Large intestine (tissue), 3 donors: ENCODE data around the gene OXSR1. TPM values are rescaled to one million over a fixed set of nuclear protein-coding genes. Genes with fewer than 3 reads are reported as not detected.

Experiments
- DNase-seq, 2 donors: peaks; one replicate each; pipeline versions ENCODE4 v3.0.0 to v3.0.0-alpha.2; 2013
- H3K27ac ChIP-seq: one replicate; pipeline ENCODE4 v1.5.1; 2013; ENCODE audit warnings: low read length
- H3K27me3 ChIP-seq: 2 replicates; pipeline ENCODE4 v1.6.1; 2013; ENCODE audit warnings: low read length; ENCODE audit not compliant: control insufficient read depth, insufficient read depth
- H3K36me3 ChIP-seq: 2 replicates; pipeline ENCODE4 v1.6.1; 2013; ENCODE audit warnings: low read length; ENCODE audit not compliant: control insufficient read depth, insufficient read depth
- H3K4me1 ChIP-seq: one replicate; pipeline ENCODE4 v1.6.1; 2013; ENCODE audit warnings: low read length; ENCODE audit not compliant: control insufficient read depth, insufficient read depth
- H3K4me3 ChIP-seq: one replicate; pipeline ENCODE4 v1.5.1; 2013; ENCODE audit warnings: low read length
- H3K9me3 ChIP-seq: one replicate; pipeline ENCODE4 v1.6.1; 2013; ENCODE audit warnings: mild to moderate bottlenecking, low read depth, low read length, moderate library complexity; ENCODE audit not compliant: control insufficient read depth
- WGBS: methylation state at CpG from one replicate; pipeline ENCODE4 v1.1.5; 2013; ENCODE audit warnings: low lambda C conversion rate; ENCODE audit not compliant: insufficient coverage; 5-methylcytosine and 5-hydroxymethylcytosine counted together
- polyA plus RNA-seq: library from polyadenylated mRNA; unstranded; fragments of 120-200 nt; gene quantifications from one replicate; pipeline ENCODE4 v1.2.1, GENCODE V29; 2013

Gene OXSR1
- polyA plus RNA-seq, 1 donor: 30.4 TPM

DNA sequence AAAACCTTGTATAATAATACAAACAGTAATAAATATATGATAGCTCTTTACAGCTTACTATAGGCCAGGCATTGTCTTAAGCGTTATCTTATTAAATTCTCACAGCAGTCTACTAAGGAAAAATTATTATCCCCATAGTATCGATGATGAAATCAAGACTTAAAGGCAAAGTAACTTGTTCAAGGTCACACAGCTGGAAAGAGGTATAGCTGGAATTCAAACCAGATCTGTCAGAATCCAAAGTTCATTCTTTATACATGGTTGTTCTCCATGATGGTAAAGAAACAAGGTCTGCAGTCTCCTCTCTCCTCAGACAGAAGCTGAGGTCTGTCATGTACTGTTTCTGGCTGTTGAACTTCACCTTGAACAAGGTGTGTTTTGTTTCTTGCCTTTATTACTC is 84.9 kb downstream of the OXSR1 start:
- H3K9me3 ChIP-seq: no peaks in the 10 kb centered on the region
- H3K4me1 ChIP-seq: no peaks in the 10 kb centered on the region
- H3K27ac ChIP-seq: peak overlapping the region; percentile 12
- H3K36me3 ChIP-seq: peaks cover 74% of the 10 kb centered on the region
- H3K27me3 ChIP-seq: no peaks in the 10 kb centered on the region
- no CpG with 5 or more reads among the region's 2 CpGs for WGBS
- H3K4me3 ChIP-seq: no peak overlapping the region
- peak in 1 of 2 donors; percentile 32 for DNase-seq

DNA sequence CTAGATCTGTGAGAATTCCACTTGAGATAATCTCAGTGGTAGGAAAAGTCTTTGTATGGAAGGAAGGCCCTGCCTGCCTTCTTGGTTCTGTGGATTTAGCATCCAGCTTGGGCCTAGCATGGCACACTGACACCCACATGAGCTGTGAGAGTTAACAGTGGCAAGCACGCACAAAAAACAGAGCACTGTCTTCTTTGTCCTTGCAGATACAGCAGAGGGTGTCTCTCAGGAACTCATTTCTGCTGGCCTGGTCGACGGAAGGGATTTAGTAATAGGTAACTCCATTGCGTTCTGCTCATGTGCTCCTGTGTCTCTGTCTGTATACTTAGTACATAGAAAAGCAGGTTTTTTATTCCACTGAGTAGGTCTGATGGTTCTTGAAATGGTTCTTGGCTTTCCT is 85.9 kb downstream of the OXSR1 start:
- no peak for DNase-seq
- Histone ChIP-seq H3K9me3 (no peaks in the 10 kb centered on the region), H3K27ac (no peak overlapping the region), H3K4me1 (no peaks in the 10 kb centered on the region), H3K36me3 (peaks cover 71% of the 10 kb centered on the region), H3K27me3 (no peaks in the 10 kb centered on the region), H3K4me3 (no peak overlapping the region)
- whole genome bisulfite sequencing: no CpG with 5 or more reads among the region's 4 CpGs

DNA sequence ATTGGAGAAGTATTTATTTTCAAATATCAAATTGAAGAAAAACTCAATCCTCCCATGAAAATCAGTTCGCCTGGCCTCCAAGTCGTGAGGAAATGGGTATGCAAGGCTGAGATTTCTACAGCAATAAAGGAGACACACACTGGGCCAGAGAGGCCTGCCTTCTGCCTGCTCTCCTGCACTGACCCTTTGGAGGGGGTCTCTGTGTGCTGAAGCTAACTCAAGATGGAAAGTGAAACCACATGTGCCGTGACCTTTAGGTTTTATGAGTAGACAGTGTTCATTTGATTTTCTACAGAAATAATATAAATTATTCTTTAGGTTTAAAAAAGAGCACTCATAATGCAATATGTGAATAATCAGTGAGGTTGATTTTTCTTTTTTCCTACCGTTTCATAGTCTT is 88.4 kb downstream of the OXSR1 start:
- H3K36me3 ChIP-seq: peaks cover 52% of the 10 kb centered on the region
- no peaks in the 10 kb centered on the region for H3K9me3 ChIP-seq
- WGBS: 88% methylated on average over 1 of the region's 4 CpGs
- H3K4me1 ChIP-seq: no peaks in the 10 kb centered on the region
- H3K4me3 ChIP-seq: no peak overlapping the region
- no peaks in the 10 kb centered on the region for H3K27me3 ChIP-seq
- H3K27ac ChIP-seq: no peak overlapping the region
- no peak for DNase-seq

DNA sequence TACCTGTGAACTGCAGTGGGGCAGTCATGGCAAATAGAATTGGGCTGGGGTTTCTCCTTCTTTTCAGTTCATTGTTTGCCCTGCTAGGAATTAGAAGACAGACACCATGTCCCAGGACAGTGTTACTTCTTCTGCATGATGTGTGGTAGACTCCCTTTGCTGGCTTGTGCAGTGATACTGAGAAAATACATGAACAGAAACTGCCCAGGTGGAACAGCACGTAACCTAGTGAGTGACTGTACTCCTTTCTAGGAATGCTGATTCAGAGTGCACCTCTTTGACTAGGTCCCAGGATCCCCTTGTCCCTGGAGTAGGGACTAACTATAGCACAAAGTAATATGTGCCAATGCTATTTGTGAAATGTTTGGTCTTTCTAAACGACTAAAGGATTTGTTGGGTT is 89.5 kb downstream of the OXSR1 start:
- Histone ChIP-seq H3K27me3 (no peaks in the 10 kb centered on the region), H3K36me3 (peaks cover 46% of the 10 kb centered on the region), H3K9me3 (no peaks in the 10 kb centered on the region), H3K27ac (no peak overlapping the region), H3K4me3 (no peak overlapping the region), H3K4me1 (no peaks in the 10 kb centered on the region)
- no peak for DNase-seq
- WGBS: 100% methylated on average over 1 of the region's 2 CpGs

DNA sequence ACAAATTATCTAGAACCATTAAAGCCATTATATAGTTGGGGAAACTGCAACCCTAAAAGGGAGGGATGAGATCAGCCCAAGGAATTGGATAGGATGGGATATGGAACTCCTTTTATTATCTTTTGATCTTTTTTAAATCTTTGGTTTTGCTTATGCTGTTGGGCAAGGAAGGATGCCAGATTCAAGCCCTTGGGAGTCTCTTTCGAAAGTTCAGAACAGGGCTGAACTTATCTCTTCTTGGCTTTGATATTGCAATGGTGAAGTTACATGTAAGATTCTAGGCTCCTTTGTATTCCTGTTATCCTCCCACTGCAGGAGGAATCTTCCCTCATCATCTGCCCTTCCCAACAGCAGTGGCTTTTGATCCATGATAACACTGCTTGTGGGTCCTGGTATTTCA is 90.3 kb downstream of the OXSR1 start:
- WGBS: no CpG with 5 or more reads among the region's 1 CpG
- H3K4me3 ChIP-seq: no peak overlapping the region
- peaks cover 43% of the 10 kb centered on the region for H3K36me3 ChIP-seq
- H3K9me3 ChIP-seq: no peaks in the 10 kb centered on the region
- no peak for DNase-seq
- no peaks in the 10 kb centered on the region for H3K27me3 ChIP-seq
- H3K27ac ChIP-seq: no peak overlapping the region
- H3K4me1 ChIP-seq: no peaks in the 10 kb centered on the region

- no CpG with 5 or more reads among the region's 1 CpG for WGBS
- no peaks in the 10 kb centered on the region for H3K4me1 ChIP-seq
- no peaks in the 10 kb centered on the region for H3K27me3 ChIP-seq
- no peak overlapping the region for H3K27ac ChIP-seq
- H3K9me3 ChIP-seq: no peaks in the 10 kb centered on the region
- no peak overlapping the region for H3K4me3 ChIP-seq
- peaks cover 27% of the 10 kb centered on the region for H3K36me3 ChIP-seq
- DNase-seq: no peak
Measured at GRCh38 chr3:38257583-38257982, 92.2 kb downstream of the OXSR1 start.

GRCh38 chr3:38260474-38260873 is 95.1 kb downstream of the OXSR1 start:
- H3K9me3 ChIP-seq: no peaks in the 10 kb centered on the region
- H3K4me3 ChIP-seq: no peak overlapping the region
- no peaks in the 10 kb centered on the region for H3K27me3 ChIP-seq
- H3K27ac ChIP-seq: no peak overlapping the region
- peak in 1 of 2 donors; percentile 28 for DNase-seq
- H3K4me1 ChIP-seq: no peaks in the 10 kb centered on the region
- peaks cover 2% of the 10 kb centered on the region for H3K36me3 ChIP-seq
- no CpG with 5 or more reads among the region's 2 CpGs for WGBS

- peaks cover 2% of the 10 kb centered on the region for H3K36me3 ChIP-seq
- H3K9me3 ChIP-seq: no peaks in the 10 kb centered on the region
- no peaks in the 10 kb centered on the region for H3K4me1 ChIP-seq
- H3K27ac ChIP-seq: no peak overlapping the region
- H3K4me3 ChIP-seq: no peak overlapping the region
- DNase-seq: peak in 1 of 2 donors; percentile 11
- H3K27me3 ChIP-seq: no peaks in the 10 kb centered on the region
- WGBS: no CpG with 5 or more reads among the region's 1 CpG
Measured at GRCh38 chr3:38264353-38264771, 99.0 kb downstream of the OXSR1 start.

DNA sequence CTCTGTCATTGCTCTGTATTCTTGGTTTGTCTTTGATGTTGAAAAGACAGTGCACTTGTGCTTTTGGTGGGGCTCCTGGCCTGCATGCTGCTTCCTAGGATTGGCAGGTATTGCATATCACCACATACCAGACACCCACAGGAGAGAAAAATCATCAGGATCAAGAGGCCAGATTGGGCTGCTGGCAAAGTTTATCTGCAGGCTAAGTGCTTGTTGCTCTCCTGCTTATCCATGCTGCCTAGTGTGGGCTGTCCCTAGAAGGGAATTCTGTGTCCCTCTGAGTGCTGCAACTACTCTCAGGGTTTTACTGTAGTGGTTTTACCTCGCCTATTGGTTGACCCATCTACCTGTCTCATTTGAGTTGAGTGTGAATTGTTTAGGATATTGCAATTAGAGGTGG is 99.4 kb downstream of the OXSR1 start:
- Histone ChIP-seq H3K27ac (no peak overlapping the region), H3K9me3 (no peaks in the 10 kb centered on the region)

DNA sequence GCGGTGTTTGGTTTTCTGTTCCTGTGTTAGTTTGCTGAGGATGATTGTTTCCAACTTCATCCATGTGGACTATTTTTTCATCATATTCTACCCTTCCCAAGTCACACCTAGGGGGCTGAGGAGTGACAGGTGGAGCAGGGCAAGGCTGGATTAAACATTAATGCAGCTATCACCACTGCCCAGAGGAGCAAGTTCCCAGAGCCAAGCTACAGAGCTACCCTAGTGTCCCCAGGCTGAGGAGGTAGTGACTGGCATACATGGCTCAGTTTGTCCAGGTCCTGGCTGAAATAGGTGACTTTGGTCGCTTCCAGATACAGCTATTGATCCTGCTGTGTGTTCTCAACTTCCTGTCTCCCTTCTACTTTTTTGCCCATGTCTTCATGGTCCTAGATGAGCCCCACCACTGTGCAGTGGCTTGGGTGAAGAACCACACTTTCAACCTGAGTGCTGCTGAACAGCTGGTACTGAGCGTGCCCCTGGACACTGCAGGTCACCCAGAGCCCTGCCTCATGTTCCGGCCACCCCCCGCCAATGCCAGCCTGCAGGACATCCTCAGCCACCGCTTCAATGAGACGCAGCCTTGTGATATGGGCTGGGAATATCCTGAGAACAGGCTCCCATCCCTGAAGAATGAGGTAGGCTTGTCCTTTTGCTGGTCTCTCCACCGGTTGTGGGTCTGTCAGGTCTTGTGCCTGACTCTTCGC is 100.4 kb downstream of the OXSR1 start, which contains the start of gene SLC22A13:
SLC22A13 (plus strand) TSS at position 209 of the 704 bp plus-strand sequence; CDS start at position 258, 49 bp downstream.
- no CpG with 5 or more reads among the region's 9 CpGs for WGBS

More for the DNA sequence above, 99.4 kb downstream of the OXSR1 start:
- WGBS: no CpG with 5 or more reads among the region's 1 CpG
- Histone ChIP-seq H3K4me3 (no peak overlapping the region), H3K4me1 (no peaks in the 10 kb centered on the region), H3K36me3 (peaks cover 2% of the 10 kb centered on the region), H3K27me3 (no peaks in the 10 kb centered on the region)
- DNase-seq: no peak

GRCh38 chr3:38266810-38267209 is 101.5 kb downstream of the OXSR1 start:
- Histone ChIP-seq H3K4me1 (no peaks in the 10 kb centered on the region), H3K36me3 (no peaks in the 10 kb centered on the region), H3K27ac (no peak overlapping the region), H3K27me3 (no peaks in the 10 kb centered on the region), H3K9me3 (no peaks in the 10 kb centered on the region), H3K4me3 (no peak overlapping the region)
- no peak for DNase-seq
- no CpG with 5 or more reads among the region's 1 CpG for WGBS

More for the DNA sequence above, 100.4 kb downstream of the OXSR1 start, which contains the start of gene SLC22A13:
- Histone ChIP-seq H3K27ac (no peak within 1 kb of the TSS), H3K4me1 (no peaks in the 10 kb centered on the region), H3K27me3 (no peaks in the 10 kb centered on the region), H3K9me3 (no peaks in the 10 kb centered on the region), H3K36me3 (peaks cover 2% of the 10 kb centered on the region), H3K4me3 (no peak within 1 kb of the TSS)
- DNase-seq: no peak
